Neural progenitor cell (in vitro differentiated cells): ENCODE results near the gene TEX51.

Experiments used
- EZH2 ChIP-seq: fragments of 200-600 bp; sonication (generic); IDR thresholded peaks from 2 replicates; pipeline ENCODE4 v1.6.1; 2017; ENCODE audit warnings: antibody characterized with exemption, mild to moderate bottlenecking, moderate library complexity
- EZH2phosphoT487 ChIP-seq: fragments of 200-600 bp; sonication (generic); IDR thresholded peaks from 2 replicates; pipeline ENCODE4 v1.6.1; 2017; ENCODE audit warnings: antibody characterized with exemption
- TF ChIP-seq, protein P1 (sequence below): fragments of 200-600 bp; sonication (generic); IDR thresholded peaks from 2 replicates; pipeline ENCODE4 v1.5.1; 2017; ENCODE audit warnings: antibody characterized with exemption, mild to moderate bottlenecking

DNA sequence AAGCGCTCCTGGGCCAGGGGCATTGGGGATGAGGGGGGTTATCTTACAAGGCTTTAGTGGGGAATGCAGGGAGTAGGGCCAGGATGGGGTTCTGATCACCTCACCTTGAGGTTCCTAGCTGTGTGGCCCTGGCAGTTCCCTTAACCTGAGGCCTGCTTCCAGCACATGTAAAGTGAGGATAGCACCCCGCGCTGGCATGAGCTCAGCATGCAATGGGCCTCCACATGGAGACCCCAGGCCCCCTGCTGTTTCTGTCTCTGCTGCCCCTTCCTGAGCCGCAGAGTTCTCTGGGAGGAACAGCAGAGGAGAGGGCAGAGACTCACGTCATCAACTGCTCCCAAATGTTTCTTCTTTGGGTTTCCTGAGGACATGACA, 8.6 kb upstream of the TEX51 start:
- TF ChIP-seq EZH2phosphoT487 (no peak), EZH2 (no peak)
- TF ChIP-seq, protein P1, sequence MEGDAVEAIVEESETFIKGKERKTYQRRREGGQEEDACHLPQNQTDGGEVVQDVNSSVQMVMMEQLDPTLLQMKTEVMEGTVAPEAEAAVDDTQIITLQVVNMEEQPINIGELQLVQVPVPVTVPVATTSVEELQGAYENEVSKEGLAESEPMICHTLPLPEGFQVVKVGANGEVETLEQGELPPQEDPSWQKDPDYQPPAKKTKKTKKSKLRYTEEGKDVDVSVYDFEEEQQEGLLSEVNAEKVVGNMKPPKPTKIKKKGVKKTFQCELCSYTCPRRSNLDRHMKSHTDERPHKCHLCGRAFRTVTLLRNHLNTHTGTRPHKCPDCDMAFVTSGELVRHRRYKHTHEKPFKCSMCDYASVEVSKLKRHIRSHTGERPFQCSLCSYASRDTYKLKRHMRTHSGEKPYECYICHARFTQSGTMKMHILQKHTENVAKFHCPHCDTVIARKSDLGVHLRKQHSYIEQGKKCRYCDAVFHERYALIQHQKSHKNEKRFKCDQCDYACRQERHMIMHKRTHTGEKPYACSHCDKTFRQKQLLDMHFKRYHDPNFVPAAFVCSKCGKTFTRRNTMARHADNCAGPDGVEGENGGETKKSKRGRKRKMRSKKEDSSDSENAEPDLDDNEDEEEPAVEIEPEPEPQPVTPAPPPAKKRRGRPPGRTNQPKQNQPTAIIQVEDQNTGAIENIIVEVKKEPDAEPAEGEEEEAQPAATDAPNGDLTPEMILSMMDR, result no peak
